ENCODE data around the gene PARD3B.

The PARD3B gene

DNA sequence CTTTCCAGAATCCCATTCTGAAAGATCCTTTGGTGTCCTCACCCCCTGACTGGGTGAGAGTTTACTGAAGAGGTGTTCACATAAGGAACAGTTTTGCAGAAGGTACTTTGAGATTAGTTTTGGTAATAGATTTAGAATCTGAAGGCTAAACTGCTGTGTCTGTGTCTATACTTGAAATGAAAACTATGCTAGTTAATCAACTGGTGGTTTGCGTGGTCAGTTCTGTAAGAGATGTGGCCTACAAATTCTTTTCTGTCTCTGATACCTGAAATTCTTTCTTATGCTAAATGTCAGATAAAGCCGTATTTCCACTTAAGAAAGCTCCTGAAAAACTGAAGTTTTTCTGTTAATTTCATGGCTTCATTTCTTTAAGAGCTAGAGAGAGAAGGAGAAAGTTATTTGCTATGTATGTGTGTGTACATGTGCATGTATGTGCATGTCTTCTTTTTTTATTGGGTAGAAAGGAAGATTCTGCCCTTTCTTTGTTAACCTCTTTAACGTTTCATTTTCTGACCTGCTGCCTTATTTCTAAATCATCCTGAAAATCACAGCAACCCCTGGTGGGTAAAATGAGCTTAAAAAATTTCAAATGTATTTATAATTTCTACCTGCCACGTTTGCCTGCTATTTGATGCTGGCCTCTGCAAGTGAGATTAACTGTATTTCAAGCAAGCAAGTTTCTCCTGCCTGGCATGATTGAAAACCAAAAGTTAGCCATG is 585.0 kb downstream of the PARD3B start:
- no peak overlapping the region for H3K4me3 ChIP-seq (ENCODE audit: low read depth in 1 of 2, low read length in 2 of 2)

DNA sequence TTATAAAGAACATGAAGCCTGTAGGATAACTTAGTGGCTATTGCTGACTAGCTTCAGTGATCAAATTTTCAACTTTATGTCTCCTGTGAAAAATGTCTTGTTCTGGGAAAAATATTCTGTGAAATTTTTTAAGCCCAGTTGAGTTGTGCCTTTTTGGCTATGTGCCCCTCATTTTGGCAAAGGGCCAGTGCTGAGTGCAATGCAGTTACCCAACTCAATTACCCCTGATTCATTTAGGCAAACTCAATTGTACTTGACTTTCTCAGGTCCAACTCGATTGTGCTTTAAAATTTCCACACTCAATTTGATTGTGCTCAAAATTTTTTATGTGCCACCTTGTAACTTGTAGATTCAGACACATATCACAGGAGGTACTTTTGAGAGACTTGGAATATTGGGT is 588.3 kb downstream of the PARD3B start:
- H3K27ac ChIP-seq (ENCODE audit: low read length): no peak overlapping the region
- no peaks in the 10 kb centered on the region for H4K20me1 ChIP-seq (ENCODE audit: insufficient read depth, low read length)
- H3K4me2 ChIP-seq (ENCODE audit: insufficient read depth, low read length): no peak overlapping the region
- ATAC-seq (ENCODE audit: insufficient read depth, low read depth) (no peak), DNase-seq (no peak)
- no peaks in the 10 kb centered on the region for H3K9me3 ChIP-seq (ENCODE audit: insufficient read depth, low read length, severe bottlenecking)
- no peaks in the 10 kb centered on the region for H3K27me3 ChIP-seq (ENCODE audit: insufficient read depth, low read length, poor library complexity)
- no peaks in the 10 kb centered on the region for H3K4me1 ChIP-seq (ENCODE audit: insufficient read depth, low read length)
- H3K9ac ChIP-seq (ENCODE audit: low read depth, low read length): no peak overlapping the region
- H3K79me2 ChIP-seq (ENCODE audit: insufficient read depth, low read length): no peaks in the 10 kb centered on the region
- TF ChIP-seq EZH2 (IDR thresholded peaks at IDR 0.05; ENCODE audit: borderline replicate concordance, low read depth, low read length, severe bottlenecking): no peak
- TF ChIP-seq, protein P1, sequence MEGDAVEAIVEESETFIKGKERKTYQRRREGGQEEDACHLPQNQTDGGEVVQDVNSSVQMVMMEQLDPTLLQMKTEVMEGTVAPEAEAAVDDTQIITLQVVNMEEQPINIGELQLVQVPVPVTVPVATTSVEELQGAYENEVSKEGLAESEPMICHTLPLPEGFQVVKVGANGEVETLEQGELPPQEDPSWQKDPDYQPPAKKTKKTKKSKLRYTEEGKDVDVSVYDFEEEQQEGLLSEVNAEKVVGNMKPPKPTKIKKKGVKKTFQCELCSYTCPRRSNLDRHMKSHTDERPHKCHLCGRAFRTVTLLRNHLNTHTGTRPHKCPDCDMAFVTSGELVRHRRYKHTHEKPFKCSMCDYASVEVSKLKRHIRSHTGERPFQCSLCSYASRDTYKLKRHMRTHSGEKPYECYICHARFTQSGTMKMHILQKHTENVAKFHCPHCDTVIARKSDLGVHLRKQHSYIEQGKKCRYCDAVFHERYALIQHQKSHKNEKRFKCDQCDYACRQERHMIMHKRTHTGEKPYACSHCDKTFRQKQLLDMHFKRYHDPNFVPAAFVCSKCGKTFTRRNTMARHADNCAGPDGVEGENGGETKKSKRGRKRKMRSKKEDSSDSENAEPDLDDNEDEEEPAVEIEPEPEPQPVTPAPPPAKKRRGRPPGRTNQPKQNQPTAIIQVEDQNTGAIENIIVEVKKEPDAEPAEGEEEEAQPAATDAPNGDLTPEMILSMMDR (IDR thresholded peaks at IDR 0.05; ENCODE audit: borderline replicate concordance, extremely low read depth, low read length, poor library complexity, severe bottlenecking): no peak
- no peak overlapping the region for H3K4me3 ChIP-seq (ENCODE audit: low read depth in 1 of 2, low read length in 2 of 2)
- no peak overlapping the region for H2AFZ ChIP-seq (ENCODE audit: low read depth, low read length)
- no peaks in the 10 kb centered on the region for H3K36me3 ChIP-seq (ENCODE audit: insufficient read depth, low read length)

More for the DNA sequence above, 585.0 kb downstream of the PARD3B start:
- ATAC-seq (ENCODE audit: insufficient read depth, low read depth) (no peak), DNase-seq (no peak)
- no peaks in the 10 kb centered on the region for H3K4me1 ChIP-seq (ENCODE audit: insufficient read depth, low read length)
- H4K20me1 ChIP-seq (ENCODE audit: insufficient read depth, low read length): no peaks in the 10 kb centered on the region
- no peaks in the 10 kb centered on the region for H3K27me3 ChIP-seq (ENCODE audit: insufficient read depth, low read length, poor library complexity)
- no peaks in the 10 kb centered on the region for H3K79me2 ChIP-seq (ENCODE audit: insufficient read depth, low read length)
- no peak overlapping the region for H3K9ac ChIP-seq (ENCODE audit: low read depth, low read length)
- H3K36me3 ChIP-seq (ENCODE audit: insufficient read depth, low read length): no peaks in the 10 kb centered on the region
- H3K9me3 ChIP-seq (ENCODE audit: insufficient read depth, low read length, severe bottlenecking): no peaks in the 10 kb centered on the region
- H3K4me2 ChIP-seq (ENCODE audit: insufficient read depth, low read length): no peak overlapping the region
- no peak overlapping the region for H3K27ac ChIP-seq (ENCODE audit: low read length)
- TF ChIP-seq, protein P1 (IDR thresholded peaks at IDR 0.05; ENCODE audit: borderline replicate concordance, extremely low read depth, low read length, poor library complexity, severe bottlenecking): no peak
- TF ChIP-seq EZH2 (IDR thresholded peaks at IDR 0.05; ENCODE audit: borderline replicate concordance, low read depth, low read length, severe bottlenecking): no peak
- no peak overlapping the region for H2AFZ ChIP-seq (ENCODE audit: low read depth, low read length)

DNA sequence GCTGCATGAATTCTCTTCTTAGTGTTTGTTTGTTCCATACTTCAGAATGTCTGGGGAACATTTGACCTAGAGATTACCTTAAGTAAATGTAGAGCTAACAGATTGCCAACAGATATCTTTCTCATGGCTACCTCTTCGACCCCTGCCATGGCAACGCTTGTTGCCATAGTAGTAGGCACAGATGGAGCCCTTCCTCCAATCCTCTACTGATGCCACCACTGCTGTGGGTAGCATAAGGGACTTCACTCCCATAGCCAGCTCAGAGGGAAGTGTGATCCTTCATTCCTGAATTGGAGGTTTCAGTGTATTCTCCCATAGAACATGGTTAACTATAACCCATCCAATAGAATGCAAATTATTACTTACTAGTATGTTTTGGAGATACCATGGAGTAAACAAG is 593.5 kb downstream of the PARD3B start:
- no peak overlapping the region for H3K9ac ChIP-seq (ENCODE audit: low read depth, low read length)
- no peak for ATAC-seq (ENCODE audit: insufficient read depth, low read depth)
- H3K36me3 ChIP-seq (ENCODE audit: insufficient read depth, low read length): no peaks in the 10 kb centered on the region
- no peaks in the 10 kb centered on the region for H4K20me1 ChIP-seq (ENCODE audit: insufficient read depth, low read length)
- H3K27me3 ChIP-seq (ENCODE audit: insufficient read depth, low read length, poor library complexity): no peaks in the 10 kb centered on the region
- H3K27ac ChIP-seq (ENCODE audit: low read length): no peak overlapping the region
- no peak overlapping the region for H3K4me3 ChIP-seq (ENCODE audit: low read depth in 1 of 2, low read length in 2 of 2)
- TF ChIP-seq, protein P1 (IDR thresholded peaks at IDR 0.05; ENCODE audit: borderline replicate concordance, extremely low read depth, low read length, poor library complexity, severe bottlenecking): no peak
- no peak for TF ChIP-seq EZH2 (IDR thresholded peaks at IDR 0.05; ENCODE audit: borderline replicate concordance, low read depth, low read length, severe bottlenecking)
- no peak for DNase-seq
- H3K4me2 ChIP-seq (ENCODE audit: insufficient read depth, low read length): no peak overlapping the region
- H2AFZ ChIP-seq (ENCODE audit: low read depth, low read length): no peak overlapping the region
- no peaks in the 10 kb centered on the region for H3K4me1 ChIP-seq (ENCODE audit: insufficient read depth, low read length)
- H3K9me3 ChIP-seq (ENCODE audit: insufficient read depth, low read length, severe bottlenecking): no peaks in the 10 kb centered on the region
- no peaks in the 10 kb centered on the region for H3K79me2 ChIP-seq (ENCODE audit: insufficient read depth, low read length)

All from DND-41 (cell line).